H1 (cell line): Measurements from ENCODE around the gene CELA2A. TPM values are rescaled to one million over a fixed set of nuclear protein-coding genes. Genes with fewer than 3 reads are reported as not detected.

Source experiments
- CTCF ChIA-PET: fragments of 300-600 bp; sonication (Branson Sonifier 250); formaldehyde crosslinking; loops from one replicate; lab custom pipeline; 2021; ENCODE audit not compliant: partially characterized antibody; lab: Charles Lee
- POLR2A ChIA-PET: fragments of 300-600 bp; sonication (Branson Sonifier 250); formaldehyde crosslinking; loops from one replicate; lab custom pipeline; 2021; ENCODE audit warnings: inconsistent platforms; ENCODE audit not compliant: partially characterized antibody; lab: Charles Lee
- DNase-seq, 2 experiments: peaks; one replicate each; pipeline versions ENCODE4 v3.0.0 to v3.0.0-alpha.2; 2010 to 2022; ENCODE audit warnings: low spot score in 2 of 2, low read depth in 1 of 2, mixed read lengths in 1 of 2
- FAIRE-seq: peaks from 2 replicates; lab custom pipeline; 2011; peaks lifted over from hg19 to GRCh38; lab: Jason Lieb, UNC
- H2AFZ ChIP-seq: 2 replicates; pipeline ENCODE4 v1.8.1; 2012; ENCODE audit warnings: low read length, inconsistent platforms
- H2AK5ac ChIP-seq: 2 replicates; pipeline ENCODE4 v1.6.1; 2013; ENCODE audit warnings: low read depth, low read length
- H2BK120ac ChIP-seq: replicated peaks from 2 replicates; pipeline ENCODE3; 2013; ENCODE audit warnings: low read depth, low read length, inconsistent platforms
- H2BK12ac ChIP-seq: 2 replicates; pipeline ENCODE4 v1.6.1; 2013; ENCODE audit warnings: low read depth, low read length
- H2BK15ac ChIP-seq: 2 replicates; pipeline ENCODE4 v1.6.1; 2013; ENCODE audit warnings: low read length
- H2BK20ac ChIP-seq: 2 replicates; pipeline ENCODE4 v1.6.1; 2013; ENCODE audit warnings: low read length
- H2BK5ac ChIP-seq: 2 replicates; pipeline ENCODE4 v1.6.1; 2013; ENCODE audit warnings: low read depth, low read length
- H3K14ac ChIP-seq: 2 replicates; pipeline ENCODE4 v1.6.1; 2013; ENCODE audit warnings: inconsistent platforms; ENCODE audit not compliant: insufficient read length
- H3K18ac ChIP-seq: 2 replicates; pipeline ENCODE4 v1.6.1; 2013; ENCODE audit warnings: low read length; ENCODE audit errors: extremely low read depth
- H3K23ac ChIP-seq: 2 replicates; pipeline ENCODE4 v1.6.1; 2013; ENCODE audit warnings: inconsistent platforms; ENCODE audit not compliant: insufficient read length
- H3K23me2 ChIP-seq: 2 replicates; pipeline ENCODE4 v1.6.1; 2013; ENCODE audit warnings: low read depth, low read length
- H3K27ac ChIP-seq: 2 replicates; pipeline ENCODE4 v1.6.1; 2011; ENCODE audit warnings: low read depth, low read length, inconsistent platforms
- H3K27me3 ChIP-seq, 4 experiments: replicated peaks in 1 of 4; 1 replicate in 1 of 4; 2 replicates in 3 of 4; pipeline versions ENCODE4 v1.6.1 to v1.8.1; 2011 to 2013; ENCODE audit warnings: low read length in 3 of 4, mild to moderate bottlenecking in 3 of 4, inconsistent platforms in 2 of 4, mixed read lengths in 2 of 4, moderate library complexity in 1 of 4; ENCODE audit not compliant: control insufficient read depth in 3 of 4, insufficient read depth in 3 of 4; ENCODE audit errors: extremely low read depth in 1 of 4
- H3K36me3 ChIP-seq, 4 experiments: 2 replicates each; pipeline versions ENCODE4 v1.6.1 to v1.8.1; 2011 to 2013; ENCODE audit warnings: mild to moderate bottlenecking in 4 of 4, low read length in 3 of 4, moderate library complexity in 2 of 4, control low read depth in 1 of 4, inconsistent platforms in 1 of 4; ENCODE audit not compliant: insufficient read depth in 4 of 4, control insufficient read depth in 2 of 4
- H3K4ac ChIP-seq: replicated peaks from 2 replicates; pipeline ENCODE3; 2013; ENCODE audit warnings: low read length, low read depth, mixed read lengths, inconsistent platforms; ENCODE audit not compliant: insufficient read length
- H3K4me1 ChIP-seq, 4 experiments: replicated peaks in 1 of 4; 1 replicate in 1 of 4; 2 replicates in 3 of 4; pipeline versions ENCODE4 v1.6.1 to v1.8.1; 2011 to 2013; ENCODE audit warnings: low read length in 3 of 4, inconsistent platforms in 2 of 4, mixed read lengths in 1 of 4; ENCODE audit not compliant: insufficient read depth in 4 of 4, control insufficient read depth in 3 of 4
- H3K4me2 ChIP-seq, 2 experiments: 2 replicates each; pipeline versions ENCODE4 v1.6.1 to v1.8.1; 2011 to 2013; ENCODE audit warnings: low read depth in 2 of 2, low read length in 2 of 2, control low read depth in 1 of 2, inconsistent platforms in 1 of 2, mild to moderate bottlenecking in 1 of 2; ENCODE audit not compliant: insufficient read depth in 1 of 2
- H3K4me3 ChIP-seq, 4 experiments: fragments of 200-600, 300-600 bp in 1 of 4; sonication (generic), shearing (Covaris generic), sonication (Bioruptor Twin) in 1 of 4; 2 replicates each; pipeline versions ENCODE4 v1.5.1 to v1.8.1; 2011 to 2016; ENCODE audit warnings: low read length in 4 of 4, low read depth in 3 of 4, control low read depth in 2 of 4, inconsistent platforms in 2 of 4, mild to moderate bottlenecking in 2 of 4, mixed read lengths in 1 of 4, moderate library complexity in 1 of 4; ENCODE audit not compliant: insufficient read depth in 2 of 4; ENCODE audit errors: extremely low read depth in 1 of 4
- H3K56ac ChIP-seq: replicated peaks from 2 replicates; pipeline ENCODE3; 2013; ENCODE audit warnings: low read depth, mild to moderate bottlenecking, mixed read lengths, low read length, inconsistent platforms; ENCODE audit not compliant: insufficient read length
- H3K79me1 ChIP-seq: 2 replicates; pipeline ENCODE4 v1.6.1; 2013; ENCODE audit warnings: low read depth, low read length, control low read depth
- H3K79me2 ChIP-seq, 2 experiments: 2 replicates each; pipeline versions ENCODE4 v1.6.1 to v1.8.1; 2012 to 2013; ENCODE audit warnings: low read length in 2 of 2, mild to moderate bottlenecking in 2 of 2, inconsistent platforms in 1 of 2; ENCODE audit not compliant: insufficient read depth in 2 of 2, control insufficient read depth in 1 of 2
- H3K9ac ChIP-seq, 4 experiments: replicated peaks in 1 of 4; 1 replicate in 1 of 4; 2 replicates in 3 of 4; pipeline versions ENCODE4 v1.6.1 to v1.8.1; 2011 to 2013; ENCODE audit warnings: low read depth in 3 of 4, low read length in 3 of 4, control low read depth in 2 of 4, mild to moderate bottlenecking in 2 of 4, moderate library complexity in 2 of 4, inconsistent platforms in 1 of 4; ENCODE audit errors: extremely low read depth in 1 of 4
- H3K9me3 ChIP-seq, 2 experiments: 2 replicates each; pipeline versions ENCODE4 v1.6.1 to v1.8.1; 2012 to 2013; ENCODE audit warnings: mild to moderate bottlenecking in 2 of 2, moderate library complexity in 2 of 2, control low read depth in 1 of 2, inconsistent platforms in 1 of 2, low read depth in 1 of 2, low read length in 1 of 2, mixed read lengths in 1 of 2; ENCODE audit not compliant: insufficient read depth in 2 of 2
- H4K20me1 ChIP-seq, 2 experiments: replicated peaks in 1 of 2; 2 replicates each; pipeline versions ENCODE3 to v1.8.1; 2011 to 2013; ENCODE audit warnings: inconsistent platforms in 2 of 2, low read length in 2 of 2, mild to moderate bottlenecking in 1 of 2; ENCODE audit not compliant: insufficient read depth in 2 of 2, control insufficient read depth in 1 of 2
- H4K5ac ChIP-seq: 2 replicates; pipeline ENCODE4 v1.6.1; 2013; ENCODE audit warnings: low read length, low read depth, mixed read lengths, inconsistent platforms; ENCODE audit not compliant: insufficient read length
- H4K8ac ChIP-seq: 2 replicates; pipeline ENCODE4 v1.8.0; 2013; ENCODE audit warnings: mild to moderate bottlenecking, moderate library complexity, low read length, inconsistent platforms; ENCODE audit not compliant: insufficient read depth; ENCODE audit errors: extremely low read depth
- H4K91ac ChIP-seq: replicated peaks from 2 replicates; pipeline ENCODE3; 2013; ENCODE audit warnings: low read length, mixed read lengths, inconsistent platforms; ENCODE audit not compliant: insufficient read length
- CREB1 ChIP-seq: IDR thresholded peaks from 2 replicates; pipeline ENCODE4 v1.6.1; 2012; ENCODE audit warnings: inconsistent platforms
- EGR1 ChIP-seq: IDR thresholded peaks from 2 replicates; pipeline ENCODE4 v1.6.1; 2011; ENCODE audit warnings: low read depth, low read length, borderline replicate concordance
- MAFK ChIP-seq: IDR thresholded peaks from 2 replicates; pipeline ENCODE4 v1.6.1; 2012; ENCODE audit warnings: low read depth, mild to moderate bottlenecking, improper control_type of control experiment, low read length
- PHF8 ChIP-seq: fragments of 200-600 bp; sonication (generic); conservative IDR thresholded peaks from 2 replicates; pipeline ENCODE4 v1.7.1; 2012; ENCODE audit warnings: low read depth, mild to moderate bottlenecking, inconsistent platforms, low read length, moderate library complexity
- SIN3A ChIP-seq, 2 experiments: IDR thresholded peaks in 1 of 2; conservative IDR thresholded peaks in 1 of 2; 2 replicates each; pipeline ENCODE4 v1.6.1; 2011 to 2012; ENCODE audit warnings: low read length in 2 of 2, improper control_type of control experiment in 1 of 2, low read depth in 1 of 2, mild to moderate bottlenecking in 1 of 2
- TCF12 ChIP-seq: IDR thresholded peaks from 2 replicates; pipeline ENCODE4 v1.6.1; 2011; ENCODE audit warnings: low read depth, mild to moderate bottlenecking, low read length
- WGBS, 2 experiments: shearing (Covaris generic) in 1 of 2; methylation state at CpG; one replicate each; pipeline versions ENCODE4 v1.1.6 to v1.1.7; 2013 to 2015; ENCODE audit warnings: low lambda C conversion rate in 2 of 2, mixed read lengths in 2 of 2, inconsistent platforms in 1 of 2, low coverage in 1 of 2, missing lambda C conversion rate in 1 of 2; ENCODE audit not compliant: insufficient replicate concordance in 2 of 2, insufficient coverage in 1 of 2, insufficient read length in 1 of 2; ENCODE audit errors: extremely low coverage in 1 of 2, missing lambda C conversion rate in 1 of 2; 5-methylcytosine and 5-hydroxymethylcytosine counted together
- polyA plus RNA-seq, 7 experiments: library from polyadenylated mRNA; depleted of rRNA in 3 of 7; stranded (reverse) in 5 of 7; unstranded in 2 of 7; fragments of >200 nt in 5 of 7; fragments of 200-250 nt in 2 of 7; gene quantifications; 1 replicate in 5 of 7; 2 replicates in 1 of 7; 4 replicates in 1 of 7; pipeline versions ENCODE4 v1.2.1 to v1.2.3, GENCODE V29; 2011 to 2013; ENCODE audit warnings: missing spikeins in 2 of 7, mixed read lengths in 2 of 7
- total RNA-seq: library from RNA; stranded (reverse); fragmentation: NEBNext Ultra II Directional; extraction: Animal tissue kit (Norgen Biotek cat#: 25700); gene quantifications from 2 replicates; pipeline ENCODE4 v1.2.1, GENCODE V29; 2021
- TF ChIP-seq, protein P1 (sequence below), 3 experiments: IDR thresholded peaks; 1 replicate in 2 of 3; 2 replicates in 1 of 3; pipeline versions ENCODE4 v1.5.1 to v1.6.1; 2011; ENCODE audit warnings: low read length in 3 of 3, mild to moderate bottlenecking in 3 of 3, inconsistent platforms in 2 of 3, low read depth in 1 of 3, moderate library complexity in 1 of 3; ENCODE audit not compliant: insufficient read depth in 1 of 3; ENCODE audit errors: control extremely low read depth in 1 of 3

CELA2A gene
- total and polyA plus RNA-seq, 2 of the 8 experiments (the other 6 are each of a cell fraction or from before 2014, with no cell fraction given) = not detected

DNA sequence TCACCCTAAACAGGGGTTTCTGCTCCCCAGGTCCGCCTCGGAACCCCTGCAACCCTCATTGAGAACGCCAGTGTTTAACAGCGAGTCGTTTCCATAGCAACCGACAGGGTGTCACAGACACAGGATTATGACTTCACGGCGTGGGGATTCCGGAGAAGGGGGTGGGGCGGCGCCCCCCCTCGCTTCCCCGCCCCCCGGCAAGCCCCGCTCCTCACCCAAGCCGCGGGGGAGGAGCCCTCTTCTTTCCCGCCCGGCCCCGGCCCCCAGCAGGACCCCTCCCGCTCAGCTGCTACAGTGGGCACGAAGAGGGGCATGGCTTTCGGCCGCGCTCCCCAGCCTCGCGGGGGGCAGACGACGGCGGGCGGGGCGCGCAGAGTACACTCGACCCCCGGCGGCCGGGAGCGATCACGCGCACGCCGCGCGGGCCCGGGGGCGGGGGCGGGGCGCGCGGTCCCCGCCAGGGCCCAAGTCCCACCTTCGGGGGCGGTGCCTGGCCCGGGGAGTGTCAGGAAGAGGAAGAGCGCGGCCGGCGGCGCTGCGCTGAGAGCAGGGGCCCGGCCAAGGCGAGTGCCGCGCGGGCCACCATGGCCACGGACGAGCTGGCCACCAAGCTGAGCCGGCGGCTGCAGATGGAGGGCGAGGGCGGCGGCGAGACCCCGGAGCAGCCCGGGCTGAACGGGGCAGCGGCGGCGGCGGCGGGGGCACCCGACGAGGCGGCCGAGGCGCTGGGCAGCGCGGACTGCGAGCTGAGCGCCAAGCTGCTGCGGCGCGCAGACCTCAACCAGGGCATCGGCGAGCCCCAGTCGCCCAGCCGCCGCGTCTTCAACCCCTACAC lies 46.9 kb upstream of the CELA2A start, which contains the start of gene EFHD2:
Gene EFHD2, plus strand, starts transcription at position 501 of the 835 bp plus-strand sequence. Its CDS starts 84 bp downstream, at position 585.
- ChIA-PET POLR2A (interaction anchor here (0.7 to 1.2 kb wide), 4 partner anchors 11 to 26 kb away, joined by 4 to 7 read pairs (median 4); no protein-coding TSS in a partner anchor), CTCF (interaction anchor here (1.2 to 1.8 kb wide), 2 partner anchors 10 to 85 kb away, joined by 3 to 5 read pairs; no protein-coding TSS in a partner anchor)
- 2% methylated on average over 51 of the region's 99 CpGs; no CpG with 5 or more reads in 1 of the 2 experiments for WGBS, 2 experiments
- H2AK5ac ChIP-seq = no peak within 1 kb of the TSS
- peak within 1 kb of the TSS; percentile 85 to 93 for H3K4me2 ChIP-seq
- no peak within 1 kb of the TSS; the same call in none of the 2 replicates for H4K8ac ChIP-seq
- peak within 1 kb of the TSS; percentile 4 for H3K4ac ChIP-seq
- no peaks in the 10 kb centered on the region for H3K9me3 ChIP-seq
- no peak within 1 kb of the TSS for H3K23ac ChIP-seq
- H4K91ac ChIP-seq = no peak within 1 kb of the TSS
- no peak within 1 kb of the TSS for H3K27ac ChIP-seq
- no peak within 1 kb of the TSS for H3K14ac ChIP-seq
- H4K5ac ChIP-seq = no peak within 1 kb of the TSS
- no peaks in the 10 kb centered on the region for H3K79me2 ChIP-seq
- no peak within 1 kb of the TSS for H2BK5ac ChIP-seq
- FAIRE-seq = no peak
- 0 out of 2 replicates have a peak within 1 kb of the TSS, but pooled peaks have one; percentile 61 for H2AFZ ChIP-seq
- no peaks in the 10 kb centered on the region; the same call in 1 of the 2 replicates for H3K79me1 ChIP-seq
- peak in 1 of 2 experiments; percentile 86 for DNase-seq
- no peak within 1 kb of the TSS for H2BK120ac ChIP-seq
- no peak within 1 kb of the TSS for H3K56ac ChIP-seq
- H3K4me3 ChIP-seq = peak within 1 kb of the TSS; percentile 51 to 78 (median 64)
- no peak within 1 kb of the TSS for H2BK20ac ChIP-seq
- no peak within 1 kb of the TSS; the same call in none of the 2 replicates for H3K18ac ChIP-seq
- H2BK15ac ChIP-seq = 0 out of 2 replicates have a peak within 1 kb of the TSS, but pooled peaks have one; percentile 72
- H3K9ac ChIP-seq = peak within 1 kb of the TSS in 3 of 4 experiments; percentile 11 to 80 (median 43); a peak in 3 of 7 replicates
- peaks cover 0 to 19% (median 4%) of the 10 kb centered on the region in 4 experiments; a peak in 6 of 7 replicates for H3K4me1 ChIP-seq
- H3K27me3 ChIP-seq = peaks cover 0 to 19% (median 14%) of the 10 kb centered on the region in 4 experiments; a peak in 6 of 7 replicates
- H3K36me3 ChIP-seq = no peaks in the 10 kb centered on the region
- H3K23me2 ChIP-seq = peaks cover 8% of the 10 kb centered on the region
- peak within 1 kb of the TSS; percentile 75; the same call in 1 of the 2 replicates for H2BK12ac ChIP-seq
- peaks cover 2 to 7% of the 10 kb centered on the region in 2 experiments for H4K20me1 ChIP-seq
- peak; percentile 45; the same call in 1 of the 2 replicates for TF ChIP-seq EGR1
- TF ChIP-seq CREB1 = peak; percentile 49; the same call in 1 of the 2 replicates
- TF ChIP-seq, protein P1, sequence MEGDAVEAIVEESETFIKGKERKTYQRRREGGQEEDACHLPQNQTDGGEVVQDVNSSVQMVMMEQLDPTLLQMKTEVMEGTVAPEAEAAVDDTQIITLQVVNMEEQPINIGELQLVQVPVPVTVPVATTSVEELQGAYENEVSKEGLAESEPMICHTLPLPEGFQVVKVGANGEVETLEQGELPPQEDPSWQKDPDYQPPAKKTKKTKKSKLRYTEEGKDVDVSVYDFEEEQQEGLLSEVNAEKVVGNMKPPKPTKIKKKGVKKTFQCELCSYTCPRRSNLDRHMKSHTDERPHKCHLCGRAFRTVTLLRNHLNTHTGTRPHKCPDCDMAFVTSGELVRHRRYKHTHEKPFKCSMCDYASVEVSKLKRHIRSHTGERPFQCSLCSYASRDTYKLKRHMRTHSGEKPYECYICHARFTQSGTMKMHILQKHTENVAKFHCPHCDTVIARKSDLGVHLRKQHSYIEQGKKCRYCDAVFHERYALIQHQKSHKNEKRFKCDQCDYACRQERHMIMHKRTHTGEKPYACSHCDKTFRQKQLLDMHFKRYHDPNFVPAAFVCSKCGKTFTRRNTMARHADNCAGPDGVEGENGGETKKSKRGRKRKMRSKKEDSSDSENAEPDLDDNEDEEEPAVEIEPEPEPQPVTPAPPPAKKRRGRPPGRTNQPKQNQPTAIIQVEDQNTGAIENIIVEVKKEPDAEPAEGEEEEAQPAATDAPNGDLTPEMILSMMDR (IDR thresholded peaks at IDR 0.05; ENCODE audit: control extremely low read depth in 1 of 3, insufficient read depth in 1 of 3, low read depth in 1 of 3, low read length in 3 of 3) = no peak
- peak in 1 of 2 experiments; percentile 50; a peak in 2 of 4 replicates for TF ChIP-seq SIN3A (conservative IDR thresholded peaks at IDR 0.05 in 1 of 2, IDR thresholded peaks at IDR 0.05 in 1 of 2; ENCODE audit: low read depth in 1 of 2, low read length in 2 of 2)
- TF ChIP-seq TCF12 = no peak
- TF ChIP-seq PHF8 = 0 out of 2 replicates have a peak, but pooled peaks have one; percentile 31
- peak; percentile 1; the same call in 1 of the 2 replicates for TF ChIP-seq MAFK
